Body of pancreas (tissue), 4 donors: ENCODE measurements around the gene EREG.

Source experiments
- CTCF ChIP-seq, 7 experiments: fragments of 450-650 bp in 4 of 7; fragments of 200-600 bp in 3 of 7; sonication (generic) in 3 of 7; IDR thresholded peaks; one replicate each; pipeline ENCODE4 v1.5.1; 2016 to 2019; ENCODE audit warnings: antibody characterized with exemption in 7 of 7
- POLR2A ChIP-seq, 3 donors: fragments of 450-650 bp; IDR thresholded peaks; one replicate each; pipeline ENCODE4 v1.6.1; 2016; ENCODE audit warnings: antibody characterized with exemption in 3 of 3, mild to moderate bottlenecking in 2 of 3

DNA sequence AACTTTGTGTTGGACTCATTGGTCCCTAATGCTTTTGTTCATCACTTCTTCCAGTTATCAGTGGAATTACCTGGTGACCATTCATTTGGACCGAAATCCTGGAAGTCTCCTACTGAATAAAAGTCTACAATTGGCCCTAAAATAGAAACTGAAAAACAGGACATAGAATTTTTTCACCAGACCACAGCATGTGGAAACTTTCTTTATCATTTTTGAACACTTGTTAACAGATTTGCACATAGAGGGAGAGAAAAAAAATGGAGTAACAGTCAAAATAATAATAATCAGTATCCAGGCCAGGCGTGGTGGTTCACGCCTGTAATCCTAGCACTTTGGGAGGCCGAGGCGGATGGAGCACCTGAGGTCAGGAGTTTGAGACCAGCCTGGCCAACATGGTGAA, 49.6 kb upstream of the EREG start:
- TF ChIP-seq CTCF (IDR thresholded peaks at IDR 0.05): no peak
- TF ChIP-seq POLR2A (IDR thresholded peaks at IDR 0.05): no peak
